ENCODE measurements around the gene PRKN. TPM values are rescaled to one million over a fixed set of nuclear protein-coding genes. Genes with fewer than 3 reads are reported as not detected.

Gene PRKN
- total and polyA plus RNA-seq, 2 experiments from 2014 or later: 1.2 to 2.3 TPM

GRCh38 chr6:161540532-161540931 lies 1187.0 kb downstream of the PRKN start:
- H3K36me3 ChIP-seq (ENCODE audit: low read depth): no peaks in the 10 kb centered on the region
- no peak overlapping the region for H3K4me3 ChIP-seq
- TF ChIP-seq EZH2 (IDR thresholded peaks at IDR 0.05; ENCODE audit: insufficient read depth, poor library complexity, severe bottlenecking) (no peak), EZH2phosphoT487 (IDR thresholded peaks at IDR 0.05; ENCODE audit: insufficient read depth, low read depth) (no peak)
- H4K20me1 ChIP-seq (ENCODE audit: insufficient read depth): no peaks in the 10 kb centered on the region
- H3K4me1 ChIP-seq (ENCODE audit: insufficient read depth): no peaks in the 10 kb centered on the region
- H3K4me2 ChIP-seq (ENCODE audit: unreplicated experiment): no peak overlapping the region
- H2AFZ ChIP-seq: no peak overlapping the region
- H3K9me3 ChIP-seq (ENCODE audit: low read depth): no peaks in the 10 kb centered on the region
- no peaks in the 10 kb centered on the region for H3K27me3 ChIP-seq (replicated peaks; ENCODE audit: insufficient read depth)
- in situ Hi-C loops (cut with MboI): no loop called here
- no peak for DNase-seq
- no peaks in the 10 kb centered on the region for H3K9me2 ChIP-seq (ENCODE audit: insufficient read depth)
- no peak overlapping the region for H3K27ac ChIP-seq
- no peak overlapping the region for H3K9ac ChIP-seq
- no peaks in the 10 kb centered on the region for H3F3A ChIP-seq (ENCODE audit: insufficient read depth)
- no peaks in the 10 kb centered on the region for H3K79me2 ChIP-seq (ENCODE audit: insufficient read depth)
- 41 to 68% methylated on average over 1 of the region's 1 CpG for WGBS, 2 experiments (ENCODE audit: low coverage in 1 of 2, low lambda C conversion rate in 2 of 2, missing lambda C conversion rate in 2 of 2)

DNA sequence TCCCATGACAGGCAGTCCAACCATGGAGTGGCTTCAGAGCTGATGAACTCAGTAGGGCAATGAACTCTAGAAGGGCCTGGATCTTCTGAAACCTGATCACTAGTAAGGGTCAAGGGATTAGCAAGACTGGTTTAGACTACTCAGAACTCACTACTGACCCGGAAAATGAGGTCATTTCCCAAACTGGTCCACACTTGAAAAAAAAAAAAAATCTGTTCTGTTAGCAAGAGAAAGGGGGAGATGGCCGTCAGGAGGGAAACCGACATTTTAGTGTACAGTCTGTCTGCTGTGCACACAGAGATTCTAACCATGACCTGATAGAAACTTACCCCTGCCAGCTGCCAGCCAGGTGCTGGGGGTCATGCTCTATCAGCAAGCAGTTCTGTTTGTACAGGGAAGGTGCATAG lies 1191.3 kb downstream of the PRKN start:
- H3K4me3 ChIP-seq: no peak overlapping the region
- H3K79me2 ChIP-seq (ENCODE audit: insufficient read depth): no peaks in the 10 kb centered on the region
- 72 to 73% methylated on average over 3 of the region's 3 CpGs for WGBS, 2 experiments (ENCODE audit: low coverage in 1 of 2, low lambda C conversion rate in 2 of 2, missing lambda C conversion rate in 2 of 2)
- no peaks in the 10 kb centered on the region for H3K27me3 ChIP-seq (replicated peaks; ENCODE audit: insufficient read depth)
- H3K9me2 ChIP-seq (ENCODE audit: insufficient read depth): no peaks in the 10 kb centered on the region
- no peaks in the 10 kb centered on the region for H3K9me3 ChIP-seq (ENCODE audit: low read depth)
- no peaks in the 10 kb centered on the region for H3K4me1 ChIP-seq (ENCODE audit: insufficient read depth)
- H2AFZ ChIP-seq: no peak overlapping the region
- H3F3A ChIP-seq (ENCODE audit: insufficient read depth): no peaks in the 10 kb centered on the region
- H3K9ac ChIP-seq: no peak overlapping the region
- TF ChIP-seq EZH2phosphoT487 (IDR thresholded peaks at IDR 0.05; ENCODE audit: insufficient read depth, low read depth) (no peak), EZH2 (IDR thresholded peaks at IDR 0.05; ENCODE audit: insufficient read depth, poor library complexity, severe bottlenecking) (no peak)
- no peak for DNase-seq
- no peak overlapping the region for H3K27ac ChIP-seq
- in situ Hi-C loops (cut with MboI): no loop called here
- no peaks in the 10 kb centered on the region for H4K20me1 ChIP-seq (ENCODE audit: insufficient read depth)
- H3K4me2 ChIP-seq (ENCODE audit: unreplicated experiment): no peak overlapping the region
- H3K36me3 ChIP-seq (ENCODE audit: low read depth): no peaks in the 10 kb centered on the region

DNA sequence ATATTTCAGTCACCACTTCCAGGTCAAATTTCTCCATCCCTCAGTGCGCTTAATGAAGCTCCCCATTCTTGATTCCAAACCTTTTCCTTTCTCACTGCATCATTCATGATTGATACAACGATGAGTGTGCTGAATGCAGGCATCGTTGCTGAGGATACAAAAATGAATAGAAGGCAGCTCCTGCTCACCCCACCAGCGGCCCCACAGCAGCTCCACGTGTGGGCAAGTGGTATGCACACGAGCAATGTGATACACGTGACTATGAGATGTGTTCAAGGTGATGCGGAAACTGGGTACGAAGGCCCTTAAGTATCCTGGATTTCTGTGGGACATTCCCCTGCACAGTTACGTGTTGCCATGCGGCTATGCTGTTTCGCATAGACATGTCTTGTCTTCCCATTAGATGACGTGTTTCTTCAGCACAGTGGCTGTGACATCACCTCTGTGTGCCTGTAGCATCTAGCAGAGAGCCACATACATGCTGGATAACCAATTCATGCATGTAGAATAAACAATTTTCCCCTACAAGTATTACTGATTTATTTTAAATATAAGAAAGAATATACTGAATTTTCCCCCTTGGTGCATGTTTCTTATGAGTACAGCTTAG lies 1193.2 kb downstream of the PRKN start:
- Histone ChIP-seq H3K79me2 (ENCODE audit: insufficient read depth) (no peaks in the 10 kb centered on the region), H3K27ac (no peak overlapping the region), H3K4me2 (ENCODE audit: unreplicated experiment) (no peak overlapping the region), H3K9me3 (ENCODE audit: low read depth) (no peaks in the 10 kb centered on the region), H3K36me3 (ENCODE audit: low read depth) (no peaks in the 10 kb centered on the region), H3K9me2 (ENCODE audit: insufficient read depth) (no peaks in the 10 kb centered on the region), H3K27me3 (replicated peaks; ENCODE audit: insufficient read depth) (no peaks in the 10 kb centered on the region), H3K9ac (no peak overlapping the region), H3K4me1 (ENCODE audit: insufficient read depth) (no peaks in the 10 kb centered on the region), H4K20me1 (ENCODE audit: insufficient read depth) (no peaks in the 10 kb centered on the region), H3K4me3 (no peak overlapping the region), H2AFZ (no peak overlapping the region), H3F3A (ENCODE audit: insufficient read depth) (no peaks in the 10 kb centered on the region)
- no peak for DNase-seq
- TF ChIP-seq EZH2phosphoT487 (IDR thresholded peaks at IDR 0.05; ENCODE audit: insufficient read depth, low read depth) (no peak), EZH2 (IDR thresholded peaks at IDR 0.05; ENCODE audit: insufficient read depth, poor library complexity, severe bottlenecking) (no peak)
- WGBS, 2 experiments (ENCODE audit: low coverage in 1 of 2, low lambda C conversion rate in 2 of 2, missing lambda C conversion rate in 2 of 2): 61 to 76% methylated on average over 13 of the region's 13 CpGs
- in situ Hi-C loops (cut with MboI): no loop called here

DNA sequence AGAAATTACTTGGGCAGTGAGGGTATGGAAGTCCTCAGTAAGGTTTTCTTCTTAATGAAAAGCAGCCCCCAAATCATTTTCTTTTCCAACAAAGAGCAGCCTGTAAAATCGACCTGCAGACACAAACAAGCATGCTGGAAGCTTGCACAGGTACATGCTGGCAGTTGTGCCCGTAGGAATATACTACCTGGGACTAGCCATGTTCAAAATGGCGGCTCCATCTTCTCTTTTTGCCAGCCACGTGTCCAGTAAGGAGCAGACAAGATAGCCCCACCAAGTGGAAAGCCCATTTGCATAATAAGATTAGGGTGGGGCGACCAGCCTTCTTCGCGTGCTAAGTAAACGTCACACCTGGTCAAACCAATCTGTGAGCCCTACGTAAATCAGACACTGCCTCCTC lies 1194.3 kb downstream of the PRKN start:
- Histone ChIP-seq H2AFZ (no peak overlapping the region), H3K9me2 (ENCODE audit: insufficient read depth) (no peaks in the 10 kb centered on the region), H3K27ac (no peak overlapping the region), H3K9ac (no peak overlapping the region), H3K27me3 (replicated peaks; ENCODE audit: insufficient read depth) (no peaks in the 10 kb centered on the region), H3K4me3 (no peak overlapping the region), H3K4me2 (ENCODE audit: unreplicated experiment) (no peak overlapping the region), H3F3A (ENCODE audit: insufficient read depth) (no peaks in the 10 kb centered on the region), H3K36me3 (ENCODE audit: low read depth) (no peaks in the 10 kb centered on the region), H4K20me1 (ENCODE audit: insufficient read depth) (no peaks in the 10 kb centered on the region), H3K79me2 (ENCODE audit: insufficient read depth) (no peaks in the 10 kb centered on the region), H3K9me3 (ENCODE audit: low read depth) (no peaks in the 10 kb centered on the region), H3K4me1 (ENCODE audit: insufficient read depth) (no peaks in the 10 kb centered on the region)
- TF ChIP-seq EZH2 (IDR thresholded peaks at IDR 0.05; ENCODE audit: insufficient read depth, poor library complexity, severe bottlenecking): no peak
- TF ChIP-seq EZH2phosphoT487 (IDR thresholded peaks at IDR 0.05; ENCODE audit: insufficient read depth, low read depth): no peak
- DNase-seq: no peak
- in situ Hi-C loops (cut with MboI): no loop called here
- WGBS, 2 experiments (ENCODE audit: low coverage in 1 of 2, low lambda C conversion rate in 2 of 2, missing lambda C conversion rate in 2 of 2): 61 to 66% methylated on average over 9 of the region's 9 CpGs

- TF ChIP-seq EZH2phosphoT487 (IDR thresholded peaks at IDR 0.05; ENCODE audit: insufficient read depth, low read depth): no peak
- no peak for TF ChIP-seq EZH2 (IDR thresholded peaks at IDR 0.05; ENCODE audit: insufficient read depth, poor library complexity, severe bottlenecking)
- Histone ChIP-seq H3K9me3 (ENCODE audit: low read depth) (no peaks in the 10 kb centered on the region), H3K27me3 (replicated peaks; ENCODE audit: insufficient read depth) (no peaks in the 10 kb centered on the region), H4K20me1 (ENCODE audit: insufficient read depth) (no peaks in the 10 kb centered on the region), H3K9me2 (ENCODE audit: insufficient read depth) (no peaks in the 10 kb centered on the region), H3K27ac (no peak overlapping the region), H3K4me1 (ENCODE audit: insufficient read depth) (no peaks in the 10 kb centered on the region), H3F3A (ENCODE audit: insufficient read depth) (no peaks in the 10 kb centered on the region), H2AFZ (no peak overlapping the region), H3K79me2 (ENCODE audit: insufficient read depth) (no peaks in the 10 kb centered on the region), H3K9ac (no peak overlapping the region), H3K36me3 (ENCODE audit: low read depth) (no peaks in the 10 kb centered on the region), H3K4me2 (ENCODE audit: unreplicated experiment) (no peak overlapping the region), H3K4me3 (no peak overlapping the region)
- 54 to 57% methylated on average over 6 of the region's 6 CpGs for whole genome bisulfite sequencing, 2 experiments (ENCODE audit: low coverage in 1 of 2, low lambda C conversion rate in 2 of 2, missing lambda C conversion rate in 2 of 2)
- in situ Hi-C loops (cut with MboI): no loop called here
- no peak for DNase-seq
Measured at GRCh38 chr6:161532536-161532935, 1195.0 kb downstream of the PRKN start.
